NCI-H1092 treated with DMSO at 0.1 percent for 48 hours (cell line): Measurements from ENCODE around the gene VIPR1.

ENCODE experiments used
- DNase-seq: peaks from one replicate; lab custom pipeline; 2025; lab: John Stamatoyannopoulos, UW

Gene VIPR1

GRCh38 chr3:42502429-42503250, at the start of gene VIPR1:
TSS of gene VIPR1 (plus strand) at chr3:42502643. CDS start at chr3:42502736, 93 bp downstream.
- DNase-seq: peak; percentile 28

DNA sequence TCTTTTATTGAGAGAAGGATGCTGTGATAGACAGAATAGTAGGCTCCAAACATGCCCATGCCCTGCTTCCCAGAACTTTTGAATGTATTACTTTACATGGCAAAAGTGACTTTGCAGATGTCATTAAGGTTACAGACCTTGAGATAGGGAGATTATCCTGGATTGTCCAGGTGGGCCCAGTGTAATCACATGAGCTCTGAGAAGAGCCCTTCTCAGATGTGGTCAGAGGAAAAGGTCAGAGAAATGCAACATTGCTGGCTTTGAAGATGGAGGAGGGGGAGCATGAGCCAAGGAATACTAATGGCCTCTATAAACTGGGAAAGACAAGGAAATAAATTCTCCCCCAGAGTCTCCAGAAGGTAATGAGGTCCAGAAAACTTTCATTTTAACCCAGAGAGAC, 46.2 kb upstream of the VIPR1 start:
- DNase-seq: no peak

GRCh38 chr3:42459151-42459550, 43.3 kb upstream of the VIPR1 start:
- no peak for DNase-seq

DNA sequence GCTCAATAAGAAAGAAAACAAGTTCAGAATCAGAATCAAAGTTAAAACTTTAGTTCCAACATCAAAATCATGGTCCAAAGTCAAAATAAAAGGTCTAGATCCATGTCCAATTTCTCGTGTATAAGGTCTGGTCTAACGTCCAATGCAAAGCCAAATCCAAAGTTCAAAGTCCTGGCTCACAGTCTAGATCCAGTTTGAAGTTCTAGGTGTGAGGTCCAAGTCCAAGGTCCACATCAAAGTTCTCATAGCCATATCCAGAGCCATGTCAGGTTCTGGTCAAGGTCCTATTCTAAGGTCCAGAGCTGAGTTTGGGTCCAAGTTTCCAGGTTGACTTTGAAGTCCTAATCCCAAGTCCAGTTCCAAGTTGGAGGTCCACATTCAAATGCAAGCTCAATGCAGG, 40.7 kb upstream of the VIPR1 start:
- DNase-seq: no peak

DNA sequence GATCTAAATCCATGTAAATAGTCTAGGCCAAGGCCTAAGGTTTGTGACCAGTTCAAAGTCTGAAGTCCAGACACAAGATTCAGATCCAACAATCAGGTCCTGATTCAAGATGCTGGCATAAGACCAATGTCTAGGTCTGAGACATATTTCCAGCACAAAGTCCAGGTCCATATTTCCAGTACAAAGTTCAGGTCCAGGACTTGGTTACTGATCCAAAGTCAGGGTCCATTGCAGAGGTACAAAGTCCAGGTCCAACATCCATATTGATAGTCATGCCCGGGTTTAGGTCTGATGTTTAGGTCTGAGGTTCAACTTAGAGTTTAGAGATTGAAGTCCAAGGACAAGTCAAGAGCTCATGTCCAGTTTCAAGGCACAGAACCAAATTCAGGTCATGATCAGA, 39.4 kb upstream of the VIPR1 start:
- no peak for DNase-seq

GRCh38 chr3:42468111-42468510, 34.3 kb upstream of the VIPR1 start:
- no peak for DNase-seq

DNA sequence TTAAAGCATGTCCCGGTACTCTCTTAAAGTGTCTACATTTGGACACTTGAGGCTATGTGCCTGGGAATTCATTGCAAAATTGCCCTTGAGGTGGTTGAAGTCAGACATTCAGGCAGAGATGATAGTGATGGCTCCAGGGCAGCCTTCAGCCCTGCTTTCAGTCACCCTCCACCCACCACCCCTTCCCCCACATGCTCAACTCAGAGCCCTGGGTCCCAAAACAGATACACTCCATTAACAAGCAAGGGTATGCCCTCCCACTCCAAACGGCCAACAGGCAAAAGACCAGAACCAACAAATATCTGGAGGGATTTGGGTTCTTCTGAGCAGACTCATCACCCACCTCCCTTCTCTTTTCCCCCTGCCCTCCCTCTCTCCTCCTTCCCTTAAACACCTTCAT, 29.9 kb upstream of the VIPR1 start:
- no peak for DNase-seq

DNA sequence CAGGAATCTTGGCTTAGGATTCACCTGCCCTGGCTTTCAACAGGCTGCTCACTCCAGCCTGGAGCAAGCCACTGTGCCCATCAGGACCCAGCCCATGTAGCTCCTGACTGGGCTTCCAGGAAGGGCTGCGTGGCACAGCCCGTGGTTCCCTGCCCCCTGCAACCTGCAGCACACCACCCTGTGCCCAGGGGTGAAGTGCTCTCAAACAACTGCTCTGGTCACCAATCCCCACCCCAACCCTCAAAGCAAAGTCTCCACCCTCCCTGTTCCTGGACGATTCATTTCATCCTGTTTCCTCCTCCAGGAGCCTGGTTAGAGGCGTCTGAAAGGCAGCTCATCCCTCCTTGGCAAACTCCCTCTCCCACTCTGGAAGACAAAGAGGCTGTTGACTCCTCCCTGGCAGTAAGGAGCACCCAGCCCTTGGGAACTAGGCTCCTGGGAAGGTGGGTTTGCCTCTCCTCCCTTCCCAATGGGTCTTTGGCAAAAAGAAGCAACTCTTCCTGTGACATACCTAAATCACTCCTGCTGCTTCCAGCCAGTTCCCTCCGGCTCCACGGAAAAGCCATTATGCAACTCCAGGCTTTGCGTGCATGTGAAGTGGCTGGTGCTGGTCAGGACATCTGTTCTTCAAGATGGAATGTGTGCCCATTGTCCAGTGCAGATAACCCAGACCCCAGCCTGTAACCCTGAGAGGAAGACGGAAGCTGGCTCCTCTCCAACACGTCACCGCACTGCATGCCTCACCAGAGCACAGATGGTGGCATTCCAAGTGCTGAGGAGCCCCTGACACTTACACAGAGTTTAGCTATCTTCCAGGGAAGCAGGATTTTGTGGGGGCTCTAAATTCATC, 29.1 kb upstream of the VIPR1 start:
- DNase-seq: no peak

- no peak for DNase-seq
These were observed 26.0 kb upstream of the VIPR1 start for GRCh38 chr3:42476225-42477125.

DNA sequence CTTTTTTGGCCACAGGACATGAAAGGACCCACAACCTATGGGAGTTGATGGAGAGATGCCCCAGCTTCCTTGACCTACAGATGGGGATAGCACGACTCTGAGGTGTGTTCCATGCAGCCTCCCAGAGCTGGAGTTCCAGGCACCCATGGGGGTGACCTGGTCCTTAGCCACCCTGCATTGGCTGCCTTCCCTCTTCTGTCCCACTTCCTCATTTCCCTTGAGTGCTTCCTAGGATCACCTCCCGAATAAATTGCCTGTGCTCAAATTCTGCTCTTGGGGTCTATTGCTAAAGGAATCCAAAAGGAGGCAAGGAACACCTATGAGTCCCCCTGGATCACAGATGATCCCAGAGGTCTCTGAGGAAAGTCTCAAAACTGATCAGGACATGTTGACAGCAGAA, 24.7 kb upstream of the VIPR1 start:
- DNase-seq: no peak

DNA sequence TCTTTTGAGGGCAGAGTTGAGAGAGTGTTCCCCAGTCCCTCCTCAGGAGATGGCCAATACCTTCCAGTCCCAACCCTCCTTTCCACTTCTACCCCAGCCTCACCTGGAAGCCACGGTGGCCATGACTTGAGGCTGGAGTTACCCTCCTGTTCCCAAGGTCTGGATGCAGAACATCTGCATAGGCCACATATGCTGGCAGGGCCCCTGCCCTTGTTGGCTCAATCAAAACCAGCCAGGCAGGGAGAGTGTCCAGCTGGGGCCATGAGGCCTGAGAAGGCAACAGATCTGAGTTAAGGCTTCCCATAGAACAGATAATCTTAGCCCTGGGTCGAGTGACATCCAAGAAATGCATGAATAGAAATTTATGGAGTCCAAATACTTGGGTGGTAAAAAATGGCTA, 23.6 kb upstream of the VIPR1 start:
- DNase-seq: no peak

DNA sequence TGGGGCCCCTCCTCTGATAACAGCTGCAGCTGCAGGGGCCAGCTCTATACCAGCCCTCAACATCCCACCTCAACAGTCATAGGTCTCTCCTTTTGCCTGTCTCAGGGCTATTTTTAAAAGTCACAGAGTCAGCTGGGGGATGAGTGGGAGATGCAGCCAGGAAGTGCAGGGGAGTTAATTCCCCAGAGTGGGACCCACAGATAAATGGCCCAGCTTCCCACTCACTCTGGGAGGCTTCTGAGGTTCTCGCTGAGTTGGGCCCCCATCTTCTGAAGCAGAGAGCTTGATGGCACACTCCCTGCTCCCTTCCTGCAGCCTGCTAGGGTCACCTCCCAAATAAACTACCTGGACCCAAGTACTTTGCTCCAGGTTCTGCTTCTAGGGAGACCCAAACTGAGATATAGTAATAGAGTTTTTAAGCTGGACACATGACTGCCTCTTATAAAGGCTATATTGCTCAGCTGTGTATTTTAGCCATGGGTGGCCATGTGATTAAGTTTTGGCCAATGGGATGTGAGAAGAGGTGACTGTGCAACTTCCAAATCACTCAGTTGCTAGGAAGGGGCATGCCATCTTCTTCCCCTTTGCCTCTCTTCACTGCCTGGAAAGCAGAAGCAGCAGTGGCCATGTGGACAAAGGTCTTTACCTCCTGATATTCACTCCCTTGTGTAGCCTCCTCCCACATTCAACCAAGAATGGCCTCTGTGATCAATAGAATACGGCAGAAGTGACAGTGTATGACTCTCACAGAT, 15.5 kb upstream of the VIPR1 start:
- no peak for DNase-seq

DNA sequence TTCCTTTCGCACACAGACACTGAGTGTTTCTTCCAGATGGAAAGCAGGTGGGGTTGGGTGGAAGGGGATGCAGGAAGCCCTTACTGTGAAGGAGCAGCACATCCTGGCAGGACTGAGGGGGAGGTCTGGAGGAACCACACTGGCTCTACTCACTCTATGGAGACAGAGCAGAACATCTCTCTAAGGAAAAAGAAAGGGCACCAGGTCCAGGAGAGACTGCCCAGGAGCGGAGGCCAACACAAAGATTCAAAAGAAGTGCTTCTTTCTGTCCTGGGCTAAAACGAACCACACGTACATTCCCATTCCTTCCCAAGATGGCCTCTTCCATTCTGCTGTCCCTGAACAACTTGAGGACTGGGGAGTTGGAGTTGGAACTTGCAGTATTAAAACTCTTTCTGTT, 13.8 kb upstream of the VIPR1 start:
- no peak for DNase-seq

GRCh38 chr3:42489116-42489936, 13.1 kb upstream of the VIPR1 start:
- no peak for DNase-seq

DNA sequence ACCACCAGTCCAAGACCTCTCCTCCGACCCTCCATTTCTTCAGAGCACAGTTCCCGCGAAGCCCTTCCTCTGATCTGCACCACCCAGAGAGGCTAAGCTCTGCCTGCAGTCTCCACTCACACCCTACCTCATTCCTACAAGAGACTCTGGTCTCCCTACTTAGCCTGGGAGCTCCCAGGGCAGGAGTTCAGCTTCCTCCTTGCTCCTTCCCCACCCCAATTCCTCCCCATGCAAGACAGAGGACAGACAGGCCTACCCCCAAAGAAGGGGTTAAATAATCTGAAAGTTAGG, 12.6 kb upstream of the VIPR1 start:
- no peak for DNase-seq

- DNase-seq: no peak
These were observed 12.2 kb upstream of the VIPR1 start for GRCh38 chr3:42490243-42490642.

DNA sequence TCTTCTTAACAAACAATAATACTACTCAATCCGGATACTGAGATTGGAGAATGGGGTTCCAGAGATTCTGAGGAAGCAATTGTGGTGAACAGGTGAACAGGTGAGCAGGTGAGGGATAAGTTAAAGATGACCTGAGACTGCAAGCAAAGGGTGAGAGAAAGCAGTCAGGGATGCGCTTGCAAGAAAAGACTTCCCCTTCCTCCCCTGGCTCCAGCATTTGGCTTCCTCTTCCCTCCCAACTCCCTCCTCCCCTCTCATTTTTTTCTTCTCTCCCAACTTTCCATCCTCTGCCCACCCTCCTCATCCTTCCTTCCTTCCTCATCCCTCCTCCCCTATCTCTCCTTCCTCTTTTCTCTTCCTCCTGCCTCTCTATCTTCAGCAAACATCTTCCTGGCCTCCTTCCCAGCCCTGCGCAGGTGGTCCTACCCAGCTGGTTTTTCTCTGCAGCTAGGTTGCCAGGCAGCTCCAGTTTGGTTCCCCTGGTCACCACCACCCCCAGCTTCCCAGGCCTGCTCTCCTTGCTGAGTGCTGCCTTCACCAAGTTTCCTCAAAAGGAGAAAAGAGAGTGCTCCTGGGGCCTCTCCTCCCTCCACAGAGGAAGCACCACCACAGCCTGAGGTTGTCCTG, 10.4 kb upstream of the VIPR1 start:
- DNase-seq: no peak

DNA sequence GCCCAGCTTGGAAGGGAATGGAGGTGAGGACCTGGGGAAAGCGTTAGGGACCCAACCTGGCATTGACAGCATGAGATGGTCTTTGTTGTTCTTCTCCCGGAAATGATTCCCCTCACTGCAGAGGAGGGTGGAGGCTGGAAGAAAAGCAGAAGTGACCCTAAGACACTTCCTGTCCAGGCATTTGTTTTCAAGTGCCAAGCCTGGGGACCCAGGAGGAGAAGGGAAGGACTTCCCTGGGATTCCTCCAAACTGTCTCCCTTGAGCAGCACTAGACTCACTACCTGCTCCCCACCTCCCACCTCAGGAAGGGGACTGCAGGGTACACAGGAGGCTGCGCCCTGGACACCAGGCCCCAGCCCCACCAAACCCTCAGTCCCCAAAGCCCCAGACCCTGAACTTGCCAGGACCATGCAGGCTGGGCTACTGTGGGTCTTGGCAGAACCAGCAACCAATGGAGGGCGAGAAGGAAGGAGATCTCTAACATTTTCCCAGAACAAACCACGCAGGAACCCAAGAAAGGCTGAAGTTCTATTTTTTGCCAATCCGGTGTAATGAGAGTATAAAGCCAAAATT, 9.8 kb upstream of the VIPR1 start:
- no peak for DNase-seq

DNA sequence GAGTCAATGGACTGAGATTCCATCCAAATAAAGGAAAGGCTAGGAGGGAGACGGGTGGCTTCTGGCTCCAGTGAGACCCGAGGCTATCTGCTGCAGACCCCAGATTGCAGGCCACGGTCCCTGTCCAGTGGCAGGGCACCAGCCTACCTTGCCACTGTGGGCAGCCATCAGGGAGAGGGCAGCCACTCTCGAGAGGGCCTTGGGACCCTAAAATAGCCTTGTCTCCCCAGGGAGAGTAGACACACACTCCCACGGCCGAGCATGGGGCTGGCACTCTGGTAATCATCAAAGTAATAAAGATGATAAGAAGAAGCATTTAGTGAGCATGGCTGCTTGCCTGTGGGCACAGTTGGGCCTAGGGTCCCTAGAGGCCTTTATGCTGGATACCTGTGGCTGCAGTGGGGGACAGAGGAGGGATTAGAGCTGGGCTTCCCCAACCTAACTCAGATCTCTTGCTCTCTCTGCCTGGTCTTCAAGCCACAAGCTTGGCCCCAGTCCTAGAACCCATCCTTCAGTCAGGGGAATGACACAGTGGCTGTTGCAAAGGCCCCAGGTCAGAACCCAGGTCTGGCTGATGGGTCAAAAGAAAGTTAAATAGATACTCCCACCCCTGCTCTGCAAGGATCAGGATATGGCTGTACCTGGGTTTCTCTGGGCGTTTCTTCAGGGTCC, 9.2 kb upstream of the VIPR1 start:
- no peak for DNase-seq

- no peak for DNase-seq
These were observed 8.7 kb upstream of the VIPR1 start for GRCh38 chr3:42493798-42494151.
